Breast epithelium (tissue), 3 donors: ENCODE measurements around the gene TGM2.

Experiments used
- CTCF ChIP-seq, 3 donors: fragments of 450-650 bp; IDR thresholded peaks; one replicate each; pipeline ENCODE4 v1.5.1; 2016 to 2017; ENCODE audit warnings: antibody characterized with exemption in 3 of 3, mild to moderate bottlenecking in 3 of 3, moderate library complexity in 3 of 3
- POLR2A ChIP-seq: fragments of 450-650 bp; IDR thresholded peaks from one replicate; pipeline ENCODE4 v1.6.1; 2016; ENCODE audit warnings: antibody characterized with exemption, mild to moderate bottlenecking, moderate library complexity
- POLR2AphosphoS5 ChIP-seq, 3 donors: sonication (generic); formaldehyde crosslinking; IDR thresholded peaks; one replicate each; pipeline ENCODE4 v1.6.1; 2017; ENCODE audit warnings: antibody characterized with exemption in 3 of 3

- no peak for TF ChIP-seq POLR2AphosphoS5 (IDR thresholded peaks at IDR 0.05)
- no peak for TF ChIP-seq CTCF (IDR thresholded peaks at IDR 0.05)
- no peak for TF ChIP-seq POLR2A
Observed at GRCh38 chr20:38152175-38152620, 12.9 kb downstream of the TGM2 start.
